Measurements from ENCODE around the gene TCF3.

- TF ChIP-seq POLR2AphosphoS5 (IDR thresholded peaks at IDR 0.05): no peak
- TF ChIP-seq CTCF (IDR thresholded peaks at IDR 0.05; ENCODE audit: poor library complexity, severe bottlenecking): no peak
- TF ChIP-seq EZH2 (IDR thresholded peaks at IDR 0.05; ENCODE audit: borderline replicate concordance, insufficient read depth, low read length, poor library complexity, severe bottlenecking): no peak
- TF ChIP-seq TAF1 (IDR thresholded peaks at IDR 0.05; ENCODE audit: low read depth): no peak
- no peak for TF ChIP-seq RAD21 (conservative IDR thresholded peaks at IDR 0.05)
These were observed 67.7 kb downstream of the TCF3 start for GRCh38 chr19:1584500-1585242.
